GM12891 (cell line): ENCODE data around the gene MKKS.

ENCODE experiments used
- POLR2A ChIP-seq: IDR thresholded peaks from 2 replicates; pipeline ENCODE4 v1.6.1; 2011; ENCODE audit warnings: low read depth, low read length, control low read depth
- POLR2AphosphoS5 ChIP-seq: IDR thresholded peaks from 2 replicates; pipeline ENCODE4 v1.6.1; 2011; ENCODE audit warnings: low read depth, low read length, control low read depth
- SPI1 ChIP-seq: IDR thresholded peaks from 2 replicates; pipeline ENCODE4 v1.6.1; 2011; ENCODE audit warnings: low read depth, low read length, control low read depth

- TF ChIP-seq POLR2A (no peak), SPI1 (no peak), POLR2AphosphoS5 (no peak)
Measured at GRCh38 chr20:10362674-10363073, 71.3 kb downstream of the MKKS start.
